Breast epithelium (tissue), 3 donors: ENCODE results near the gene OSBPL1A.

Experiments
- CTCF ChIP-seq, 3 donors: fragments of 450-650 bp; IDR thresholded peaks; one replicate each; pipeline ENCODE4 v1.5.1; 2016 to 2017; ENCODE audit warnings: antibody characterized with exemption in 3 of 3, mild to moderate bottlenecking in 3 of 3, moderate library complexity in 3 of 3
- POLR2A ChIP-seq: fragments of 450-650 bp; IDR thresholded peaks from one replicate; pipeline ENCODE4 v1.6.1; 2016; ENCODE audit warnings: antibody characterized with exemption, mild to moderate bottlenecking, moderate library complexity

GRCh38 chr18:24160086-24160485 lies 237.5 kb downstream of the OSBPL1A start:
- TF ChIP-seq CTCF (IDR thresholded peaks at IDR 0.05) (no peak), POLR2A (no peak)
